GM12878 (cell line): Measurements from ENCODE around the gene CAMK4.

Experiments
- BMI1 ChIP-seq: fragments of 450-650 bp; IDR thresholded peaks from 2 replicates; pipeline ENCODE4 v1.6.1; 2016; ENCODE audit warnings: mild to moderate bottlenecking, moderate library complexity, borderline replicate concordance
- CTCF ChIP-seq, 3 experiments: IDR thresholded peaks in 2 of 3; conservative IDR thresholded peaks in 1 of 3; 2 replicates each; pipeline ENCODE4 v1.5.1; 2011; ENCODE audit warnings: low read depth in 3 of 3, low read length in 3 of 3, mild to moderate bottlenecking in 3 of 3, control low read depth in 2 of 3, moderate library complexity in 2 of 3, inconsistent platforms in 1 of 3, mixed read lengths in 1 of 3; ENCODE audit not compliant: control insufficient read depth in 2 of 3, insufficient read depth in 1 of 3; ENCODE audit errors: extremely low read depth in 1 of 3
- ELK1 ChIP-seq: IDR thresholded peaks from 2 replicates; pipeline ENCODE4 v1.6.1; 2012; ENCODE audit warnings: low read depth, low read length, improper control_type of control experiment
- EP300 ChIP-seq, 2 experiments: fragments of 150-350 bp in 1 of 2; IDR thresholded peaks; 2 replicates each; pipeline ENCODE4 v1.6.1; 2011 to 2012; ENCODE audit warnings: low read depth in 2 of 2, low read length in 2 of 2, borderline replicate concordance in 1 of 2, improper control_type of control experiment in 1 of 2, inconsistent platforms in 1 of 2; ENCODE audit not compliant: control insufficient read depth in 1 of 2
- EZH2 ChIP-seq: IDR thresholded peaks from 2 replicates; pipeline ENCODE4 v1.6.1; 2012; ENCODE audit warnings: low read depth, mild to moderate bottlenecking, control low read depth, inconsistent platforms, low read length, borderline replicate concordance; ENCODE audit not compliant: control insufficient read depth
- HDAC6 ChIP-seq: fragments of 200-600 bp; sonication (generic); IDR thresholded peaks from one replicate; pipeline ENCODE4 v1.8.0; 2017; ENCODE audit warnings: antibody characterized with exemption; ENCODE audit not compliant: unreplicated experiment
- JUNB ChIP-seq: IDR thresholded peaks from 2 replicates; pipeline ENCODE4 v1.6.1; 2016; ENCODE audit warnings: antibody characterized with exemption, mild to moderate bottlenecking
- MTA2 ChIP-seq: fragments of 450-650 bp; IDR thresholded peaks from 2 replicates; pipeline ENCODE4 v1.6.1; 2016; ENCODE audit warnings: low read depth, mild to moderate bottlenecking, moderate library complexity
- POLR2A ChIP-seq: IDR thresholded peaks from 2 replicates; pipeline ENCODE4 v1.6.1; 2011; ENCODE audit warnings: low read depth, mild to moderate bottlenecking, low read length
- REST ChIP-seq: IDR thresholded peaks from 2 replicates; pipeline ENCODE4 v1.6.1; 2012; ENCODE audit warnings: mild to moderate bottlenecking, low read depth, low read length
- SPI1 ChIP-seq: IDR thresholded peaks from 2 replicates; pipeline ENCODE4 v1.6.1; 2011; ENCODE audit warnings: low read depth, mild to moderate bottlenecking, low read length, moderate library complexity, borderline replicate concordance; ENCODE audit not compliant: insufficient read depth
- ZBTB40 ChIP-seq: fragments of 450-650 bp; IDR thresholded peaks from 2 replicates; pipeline ENCODE4 v1.6.1; 2016; ENCODE audit warnings: mild to moderate bottlenecking, moderate library complexity, borderline replicate concordance
- ZNF274 ChIP-seq: IDR thresholded peaks from one replicate; pipeline ENCODE4 v1.8.0; 2011; ENCODE audit not compliant: insufficient read length, insufficient read depth
- ZZZ3 ChIP-seq: IDR thresholded peaks from 2 replicates; pipeline ENCODE4 v1.6.1; 2011; ENCODE audit warnings: low read depth; ENCODE audit not compliant: control insufficient read depth, insufficient read length

GRCh38 chr5:111478266-111478665, 254.1 kb downstream of the CAMK4 start:
- TF ChIP-seq CTCF (IDR thresholded peaks at IDR 0.05 in 2 of 3, conservative IDR thresholded peaks at IDR 0.05 in 1 of 3; ENCODE audit: control insufficient read depth in 2 of 3, extremely low read depth in 1 of 3, insufficient read depth in 1 of 3, low read depth in 3 of 3, low read length in 3 of 3) (peak in 1 of 3 experiments; percentile 15; a peak in 1 of 6 replicates), HDAC6 (no peak), JUNB (no peak), ZNF274 (no peak), ZZZ3 (no peak), ELK1 (no peak), REST (no peak), BMI1 (no peak), ZBTB40 (no peak), EP300 (IDR thresholded peaks at IDR 0.05; ENCODE audit: borderline replicate concordance in 1 of 2, control insufficient read depth in 1 of 2, low read depth in 2 of 2, low read length in 2 of 2) (no peak), MTA2 (no peak), SPI1 (no peak), EZH2 (no peak), POLR2A (no peak)
